ENCODE results near the gene ACO1. TPM values are rescaled to one million over a fixed set of nuclear protein-coding genes. Genes with fewer than 3 reads are reported as not detected.
"Not testable (repeated sequence)": the region's sequence is repeated elsewhere in the genome, so short reads cannot be mapped to it uniquely, and the experiment has no call there.

Gene ACO1
- total RNA-seq: 102 TPM

GRCh38 chr9:32384364-32385151, at the start of gene ACO1:
TSS of gene ACO1 (plus strand) at chr9:32384643. CDS start at chr9:32405507, 20,864 bp downstream.
- peak; percentile 89 for ATAC-seq
- DNase-seq (ENCODE audit: low spot score): peak; percentile 96

GRCh38 chr9:32334916-32335895, 49.2 kb upstream of the ACO1 start:
- no peak for ATAC-seq
- DNase-seq (ENCODE audit: low spot score): no peak

- DNase-seq (ENCODE audit: low spot score): no peak
- ATAC-seq: no peak
These were observed 45.0 kb upstream of the ACO1 start for GRCh38 chr9:32339424-32339823.

GRCh38 chr9:32340361-32340760, 44.1 kb upstream of the ACO1 start:
- no peak for DNase-seq (ENCODE audit: low spot score)
- no peak for ATAC-seq

DNA sequence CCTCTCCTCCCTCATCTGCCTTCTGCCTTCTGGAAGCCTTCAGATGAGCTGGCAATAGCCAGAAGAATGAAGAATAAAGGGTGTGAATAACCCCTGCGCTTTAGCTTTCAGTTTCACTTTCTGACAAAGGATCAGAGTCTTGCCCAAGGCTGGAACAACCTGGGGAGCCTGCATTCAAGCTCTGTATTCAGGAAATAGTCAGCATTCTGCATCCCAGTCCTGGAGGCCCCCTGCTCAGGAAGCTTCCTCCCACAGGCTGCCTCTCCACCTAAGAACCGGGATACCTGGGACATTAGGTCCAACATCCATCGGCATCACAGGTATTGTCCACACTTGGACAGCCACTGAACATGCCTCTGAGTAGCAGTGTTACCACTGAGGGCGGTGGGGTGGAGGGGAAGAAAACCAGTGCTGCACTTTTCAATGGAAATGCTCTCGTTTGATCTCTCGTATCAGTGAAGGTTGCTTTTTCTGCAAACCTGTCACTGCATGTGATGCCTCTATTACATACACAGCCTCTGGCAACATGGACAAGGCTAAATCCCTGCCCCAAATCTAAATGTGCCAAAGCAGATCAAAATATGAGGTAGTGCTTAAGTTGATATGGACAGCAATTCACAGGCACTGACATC, 39.8 kb upstream of the ACO1 start:
- DNase-seq (ENCODE audit: low spot score): no peak
- ATAC-seq: peak; percentile 60

DNA sequence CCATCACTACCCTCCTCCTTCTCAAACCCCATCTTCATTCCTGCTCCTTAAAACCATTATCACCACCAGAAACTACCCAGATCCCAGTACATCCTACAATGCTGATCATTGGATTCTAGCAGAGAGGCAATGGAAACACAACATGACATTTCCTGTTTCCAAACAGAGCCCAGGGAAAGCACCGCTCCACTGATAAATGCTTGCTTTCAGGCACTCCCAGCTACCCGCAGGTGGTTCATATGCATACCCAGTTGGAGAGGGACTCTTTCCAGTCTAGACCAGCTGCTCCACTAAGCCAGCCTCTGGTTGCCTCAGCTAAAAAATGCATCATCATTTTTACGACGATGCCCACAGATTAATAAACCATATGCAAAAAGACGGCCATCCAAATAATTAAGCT, 39.2 kb upstream of the ACO1 start:
- DNase-seq (ENCODE audit: low spot score) (no peak), ATAC-seq (no peak)

GRCh38 chr9:32347571-32347970, 36.9 kb upstream of the ACO1 start:
- ATAC-seq (no peak), DNase-seq (ENCODE audit: low spot score) (no peak)

GRCh38 chr9:32348106-32348695, 36.2 kb upstream of the ACO1 start:
- ATAC-seq (no peak), DNase-seq (ENCODE audit: low spot score) (no peak)

DNA sequence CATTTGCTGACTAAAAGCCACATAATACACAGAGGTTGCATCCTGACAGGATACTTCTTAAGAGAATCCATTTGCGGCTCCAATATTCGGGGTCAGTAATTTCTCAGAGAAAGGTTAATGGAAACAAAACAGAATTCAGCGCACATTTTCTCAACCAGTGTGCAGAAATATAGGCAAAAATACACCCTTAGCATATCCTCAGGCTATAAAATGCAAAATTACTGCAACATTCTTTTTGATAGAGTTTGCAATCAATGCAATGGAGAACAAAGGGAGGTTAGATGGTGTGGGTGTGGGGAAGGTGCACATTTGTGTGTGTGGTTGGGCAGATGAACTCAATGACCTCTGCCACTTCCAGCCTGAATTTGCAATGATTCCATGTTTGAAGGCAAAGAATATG, 35.4 kb upstream of the ACO1 start:
- ATAC-seq (no peak), DNase-seq (ENCODE audit: low spot score) (no peak)

DNA sequence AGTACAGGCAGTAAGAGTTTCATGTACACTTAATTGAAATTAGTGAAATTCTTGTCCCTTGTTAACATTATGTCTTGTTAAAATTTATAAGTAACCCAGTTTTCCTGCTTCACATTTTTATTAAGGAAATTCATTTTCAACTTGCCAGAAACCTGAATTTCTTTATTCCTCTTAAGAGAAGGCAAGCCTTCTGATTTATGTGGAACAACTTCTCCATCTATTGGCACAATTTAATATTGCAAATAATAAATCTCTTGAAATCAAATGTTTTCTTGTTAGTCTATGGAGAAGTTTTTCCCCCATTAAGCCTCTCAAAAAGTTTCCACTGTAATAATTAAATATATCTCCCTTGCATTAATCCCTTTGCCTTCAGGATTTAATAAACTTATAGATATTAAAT, 33.8 kb upstream of the ACO1 start:
- no peak for ATAC-seq
- no peak for DNase-seq (ENCODE audit: low spot score)

GRCh38 chr9:32351845-32352244, 32.6 kb upstream of the ACO1 start:
- no peak for DNase-seq (ENCODE audit: low spot score)
- ATAC-seq: no peak

DNA sequence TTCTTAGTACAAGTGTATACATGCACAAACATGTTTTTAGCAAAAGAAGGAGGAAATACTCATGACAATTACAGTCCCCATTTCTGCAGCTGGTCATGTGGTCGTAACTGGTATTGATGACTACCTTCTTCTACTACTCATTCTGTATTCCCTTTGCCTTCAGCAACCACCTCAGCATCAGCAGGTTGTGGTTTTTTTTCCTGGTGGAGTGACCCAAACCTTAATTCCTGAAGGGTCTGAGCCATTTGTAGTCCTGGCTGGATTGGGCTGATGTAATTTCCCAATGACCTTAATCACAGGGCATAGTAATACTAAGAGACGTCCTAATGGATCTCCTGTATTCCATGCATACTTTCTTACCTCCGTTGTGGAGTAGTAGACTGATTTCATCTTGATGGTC, 31.0 kb upstream of the ACO1 start:
- not testable (repeated sequence) for DNase-seq (ENCODE audit: low spot score); ATAC-seq

- ATAC-seq (no peak), DNase-seq (ENCODE audit: low spot score) (no peak)
These were observed 25.0 kb upstream of the ACO1 start for GRCh38 chr9:32359452-32359851.

- no peak for ATAC-seq
- no peak for DNase-seq (ENCODE audit: low spot score)
These were observed 23.3 kb upstream of the ACO1 start for GRCh38 chr9:32360983-32361673.

DNA sequence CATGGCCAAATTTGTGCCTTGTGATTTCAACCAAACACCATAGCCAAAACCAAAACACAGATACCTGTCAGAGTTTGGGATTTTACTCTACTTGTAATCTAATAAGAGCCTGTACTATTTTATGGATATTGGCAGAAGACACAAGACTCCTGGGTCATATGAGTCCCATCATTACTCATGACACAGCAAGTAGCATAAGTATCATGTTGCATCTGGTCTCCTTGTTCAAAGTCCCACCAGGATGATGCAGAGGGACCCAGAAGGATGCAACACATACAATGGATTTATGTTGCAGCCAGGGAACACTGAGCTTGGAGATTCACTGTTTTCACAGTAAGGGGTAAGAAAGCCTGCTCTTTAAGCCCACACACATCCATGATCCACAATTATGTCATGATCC, 13.2 kb upstream of the ACO1 start:
- DNase-seq (ENCODE audit: low spot score) (no peak), ATAC-seq (no peak)

DNA sequence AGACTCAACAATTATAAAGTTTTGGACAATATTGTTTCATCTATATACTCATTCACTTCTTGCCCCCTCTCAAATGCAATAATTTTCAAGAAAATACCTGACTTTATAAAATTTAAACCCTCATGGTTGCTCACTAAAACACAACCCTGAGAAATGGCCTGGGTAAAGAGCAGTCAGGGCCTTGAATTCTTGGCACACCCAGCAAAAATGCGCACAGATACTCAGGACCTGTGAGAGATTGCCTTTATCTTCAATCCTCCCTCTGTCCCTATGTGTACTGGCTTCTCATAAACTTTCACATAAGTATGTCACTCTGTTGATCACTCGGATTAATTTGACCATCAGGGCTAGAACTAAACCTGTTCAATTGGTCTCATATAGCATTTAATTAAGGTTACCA, 12.8 kb upstream of the ACO1 start:
- DNase-seq (ENCODE audit: low spot score) (no peak), ATAC-seq (no peak)

DNA sequence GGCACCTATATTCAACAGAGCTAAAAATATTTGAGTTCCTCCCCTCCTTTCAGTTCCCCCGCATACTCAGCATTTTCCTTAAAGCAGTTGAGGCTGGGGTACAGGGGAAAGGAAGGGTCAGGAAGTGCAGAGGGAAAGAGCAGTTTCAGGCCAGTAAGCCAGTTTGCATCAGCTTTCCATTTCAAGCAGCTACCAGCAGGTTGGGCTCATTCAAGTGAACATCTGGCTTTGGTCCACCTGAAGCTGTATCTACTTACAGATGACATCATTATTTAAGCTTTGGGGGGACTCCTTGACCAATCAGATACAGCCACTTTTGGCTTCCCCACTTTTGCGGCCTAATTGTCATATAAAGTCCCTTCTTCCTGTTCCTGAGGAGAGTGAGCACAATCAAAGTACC, 8.2 kb upstream of the ACO1 start:
- DNase-seq (ENCODE audit: low spot score) (no peak), ATAC-seq (no peak)

GRCh38 chr9:32378496-32378895, 5.9 kb upstream of the ACO1 start:
- DNase-seq (ENCODE audit: low spot score): no peak

GRCh38 chr9:32378993-32379729, 5.3 kb upstream of the ACO1 start:
- DNase-seq (ENCODE audit: low spot score) (no peak), ATAC-seq (peak; percentile 78)

More at GRCh38 chr9:32378496-32378895, 5.9 kb upstream of the ACO1 start:
- ATAC-seq: peak; percentile 82

DNA sequence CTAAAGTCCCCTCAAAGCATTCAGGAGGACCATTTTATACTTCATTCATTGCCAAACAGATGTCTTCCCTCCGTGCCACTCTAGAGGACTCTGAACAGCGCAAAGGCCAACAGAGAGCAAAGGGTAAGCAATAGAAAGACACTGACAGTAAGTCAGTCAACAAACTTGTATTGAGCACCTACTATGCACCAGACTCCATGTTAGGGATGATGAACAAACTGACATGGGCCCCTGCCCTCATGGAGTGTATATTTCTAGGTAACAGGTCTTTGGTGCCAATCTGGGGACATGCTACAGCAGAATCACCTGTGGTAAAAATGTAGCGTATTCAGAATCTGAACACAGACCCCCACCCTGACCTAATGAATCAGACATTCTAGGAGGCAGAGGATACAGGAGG, 3.5 kb upstream of the ACO1 start:
- DNase-seq (ENCODE audit: low spot score): no peak
- no peak for ATAC-seq
